ENCODE data around the gene FNIP2. TPM values are rescaled to one million over a fixed set of nuclear protein-coding genes. Genes with fewer than 3 reads are reported as not detected.
"Not testable (repeated sequence)": the region's sequence is repeated elsewhere in the genome, so short reads cannot be mapped to it uniquely, and the experiment has no call there.

Gene FNIP2
- total RNA-seq, 1 donor = 30.9 TPM

DNA sequence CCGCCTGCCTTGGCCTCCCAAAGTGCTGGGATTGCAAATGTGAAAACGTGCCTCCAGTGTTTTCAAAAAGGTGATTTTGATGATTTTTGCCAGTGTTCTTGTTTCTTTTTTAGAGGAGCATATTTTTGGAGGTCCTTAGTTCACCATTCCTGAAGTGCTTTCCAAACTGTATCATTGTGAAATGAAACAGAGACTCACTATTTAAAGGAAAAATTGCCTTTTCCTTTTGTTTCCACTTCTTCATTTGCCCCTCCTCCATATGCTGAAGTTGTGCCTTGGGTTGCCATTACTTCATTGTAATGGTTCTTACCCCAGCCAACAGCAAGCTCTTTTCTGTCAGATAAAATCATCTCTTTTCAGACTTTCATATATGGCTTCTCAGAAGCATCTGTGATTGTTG, 164.4 kb downstream of the FNIP2 start:
- Histone ChIP-seq H3K9me3 (ENCODE audit: low read depth, low read length) (no peaks in the 10 kb centered on the region), H3K27me3 (ENCODE audit: insufficient read depth, low read length) (no peaks in the 10 kb centered on the region)

DNA sequence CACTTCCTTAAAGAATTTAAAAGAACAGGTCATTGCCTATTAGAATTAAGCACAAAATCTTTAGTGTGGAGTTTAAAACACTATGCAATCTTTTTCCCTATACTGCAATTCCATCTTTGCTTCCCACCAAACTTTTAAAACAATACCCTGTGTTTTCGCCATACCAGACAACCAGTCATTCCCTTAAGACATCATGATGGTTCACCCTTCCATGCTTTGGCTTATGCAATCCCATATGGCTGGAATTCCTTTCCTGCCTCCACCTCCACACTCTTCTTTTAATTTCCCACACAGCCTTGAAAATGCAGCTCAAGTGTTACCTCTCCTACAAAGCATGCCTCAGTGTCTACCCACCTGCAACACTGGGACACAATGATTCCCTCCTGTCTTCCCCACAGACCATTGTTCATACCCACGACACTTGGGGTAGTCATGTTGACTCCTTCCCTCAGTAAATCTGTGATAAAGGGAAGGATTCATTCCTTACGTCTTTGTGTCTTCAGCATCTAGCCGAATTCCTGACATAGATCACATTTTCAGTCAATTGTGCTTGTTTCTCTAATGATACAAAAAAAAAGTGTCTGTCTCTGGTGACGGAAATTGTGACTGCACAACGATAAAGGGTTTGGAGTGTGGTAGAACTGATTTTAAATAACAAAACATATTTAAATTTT, 166.3 kb downstream of the FNIP2 start:
- Histone ChIP-seq H3K9me3 (ENCODE audit: low read depth, low read length) (no peaks in the 10 kb centered on the region), H3K27me3 (ENCODE audit: insufficient read depth, low read length) (no peaks in the 10 kb centered on the region), H3K4me3 (ENCODE audit: low read length) (no peak overlapping the region), H3K4me1 (ENCODE audit: insufficient read depth, low read length) (peaks cover 38% of the 10 kb centered on the region)

More for the DNA sequence above, 164.4 kb downstream of the FNIP2 start:
- Histone ChIP-seq H3K4me3 (ENCODE audit: low read length) (no peak overlapping the region), H3K4me1 (ENCODE audit: insufficient read depth, low read length) (peaks cover 35% of the 10 kb centered on the region)

DNA sequence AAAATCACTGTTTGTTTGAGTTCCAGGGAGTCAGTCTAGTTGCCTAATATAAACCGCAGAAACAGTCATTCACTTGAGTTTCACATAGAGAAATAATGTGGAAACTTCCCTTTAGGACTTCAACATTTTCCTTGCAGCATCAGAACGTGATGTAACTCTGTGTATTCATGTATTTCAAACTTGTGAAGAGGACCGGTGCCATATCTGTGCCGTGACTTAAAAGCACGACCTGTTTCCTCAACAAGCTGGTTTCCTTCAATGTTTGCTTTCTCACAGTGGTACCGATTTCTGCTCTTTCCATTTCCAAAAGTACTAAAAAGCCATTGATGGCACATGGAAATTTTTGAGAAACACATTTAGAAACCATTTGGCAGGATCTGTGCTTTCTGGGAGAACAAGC, 167.4 kb downstream of the FNIP2 start:
- Histone ChIP-seq H3K4me3 (ENCODE audit: low read length) (no peak overlapping the region), H3K9me3 (ENCODE audit: low read depth, low read length) (no peaks in the 10 kb centered on the region), H3K4me1 (ENCODE audit: insufficient read depth, low read length) (peaks cover 35% of the 10 kb centered on the region), H3K27me3 (ENCODE audit: insufficient read depth, low read length) (no peaks in the 10 kb centered on the region)

DNA sequence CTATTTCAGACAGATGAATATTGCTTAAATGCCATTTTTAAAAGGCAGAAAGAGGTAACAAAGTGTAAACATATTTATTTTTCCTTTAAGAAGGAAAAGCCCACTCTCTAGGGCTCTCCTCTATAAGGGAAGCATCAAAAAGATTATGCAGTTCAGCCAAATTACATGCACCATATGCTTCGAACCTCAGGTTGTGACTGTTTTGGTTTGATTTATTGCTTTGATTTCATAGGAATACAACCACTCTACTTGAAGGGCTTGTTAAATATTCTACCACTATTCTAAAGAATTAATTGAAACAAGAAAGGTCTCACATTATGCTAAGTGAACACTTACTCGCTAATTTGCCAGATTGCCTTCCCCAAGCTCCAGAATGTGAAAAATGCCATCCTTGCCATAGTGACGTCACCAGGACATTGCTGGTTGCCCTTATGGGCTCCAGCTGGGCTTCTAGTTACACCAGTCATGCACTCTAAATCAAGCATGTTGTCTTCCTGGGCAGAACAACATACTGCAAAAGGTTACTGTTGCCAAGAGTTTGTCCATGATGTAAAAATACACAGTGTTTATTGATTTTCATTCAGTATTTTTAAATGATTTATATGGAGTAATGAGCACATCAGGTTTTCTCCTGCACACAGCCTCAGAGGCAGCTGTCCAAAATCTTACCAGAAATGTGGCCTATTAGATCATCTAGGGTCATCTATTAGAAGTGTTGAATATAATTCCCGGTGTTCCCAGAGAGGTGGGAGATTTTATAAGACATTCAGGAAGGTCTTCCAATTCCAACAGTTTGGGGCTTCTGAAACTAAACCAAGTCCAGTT, 169.6 kb downstream of the FNIP2 start:
- no peaks in the 10 kb centered on the region for H3K27me3 ChIP-seq (ENCODE audit: insufficient read depth, low read length)
- peaks cover 32% of the 10 kb centered on the region for H3K4me1 ChIP-seq (ENCODE audit: insufficient read depth, low read length)
- no peak overlapping the region for H3K4me3 ChIP-seq (ENCODE audit: low read length)
- no peaks in the 10 kb centered on the region for H3K9me3 ChIP-seq (ENCODE audit: low read depth, low read length)

DNA sequence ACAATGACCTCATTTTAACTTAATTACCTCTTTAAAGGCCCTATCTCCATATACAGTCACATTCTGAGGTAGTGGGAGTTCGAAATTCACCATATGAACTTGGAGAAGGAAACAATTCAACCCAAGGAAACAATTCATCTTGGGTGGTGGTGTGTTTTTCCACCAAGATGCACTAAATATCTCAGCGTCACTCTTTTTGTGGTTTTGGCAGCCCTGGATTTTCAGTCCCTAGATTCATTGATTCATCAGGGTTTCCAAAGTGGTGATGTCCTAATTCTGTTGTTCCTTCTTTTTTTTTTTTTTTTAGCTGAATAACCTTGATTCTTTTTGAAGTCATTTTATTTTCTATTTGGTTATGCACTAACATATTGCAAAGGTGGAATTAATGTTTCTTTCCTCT, 171.4 kb downstream of the FNIP2 start:
- Histone ChIP-seq H3K27me3 (ENCODE audit: insufficient read depth, low read length) (no peaks in the 10 kb centered on the region), H3K4me3 (ENCODE audit: low read length) (no peak overlapping the region), H3K9me3 (ENCODE audit: low read depth, low read length) (no peaks in the 10 kb centered on the region), H3K4me1 (ENCODE audit: insufficient read depth, low read length) (peaks cover 22% of the 10 kb centered on the region)

DNA sequence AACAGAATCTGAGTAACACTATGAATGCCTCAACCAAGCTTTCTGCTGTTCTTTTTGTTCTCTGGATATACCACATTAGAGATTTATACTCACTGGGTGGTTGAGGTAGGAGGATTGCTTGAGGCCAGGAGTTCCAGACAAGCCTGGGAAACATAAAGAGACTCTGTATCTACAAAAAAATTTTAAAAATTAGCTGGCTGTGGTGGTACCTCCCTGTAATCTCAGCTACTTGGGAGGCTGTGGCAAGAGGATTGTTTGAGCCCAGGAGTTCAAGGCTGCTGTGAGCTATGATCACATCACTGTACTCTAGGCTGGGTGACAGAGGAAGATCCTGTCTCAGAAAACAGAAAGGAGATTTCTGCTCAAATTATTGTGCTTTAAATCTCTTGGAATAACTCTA, 172.5 kb downstream of the FNIP2 start:
- Histone ChIP-seq H3K4me3 (ENCODE audit: low read length) (no peak overlapping the region), H3K27me3 (ENCODE audit: insufficient read depth, low read length) (no peaks in the 10 kb centered on the region), H3K4me1 (ENCODE audit: insufficient read depth, low read length) (peaks cover 15% of the 10 kb centered on the region), H3K9me3 (ENCODE audit: low read depth, low read length) (no peaks in the 10 kb centered on the region)

DNA sequence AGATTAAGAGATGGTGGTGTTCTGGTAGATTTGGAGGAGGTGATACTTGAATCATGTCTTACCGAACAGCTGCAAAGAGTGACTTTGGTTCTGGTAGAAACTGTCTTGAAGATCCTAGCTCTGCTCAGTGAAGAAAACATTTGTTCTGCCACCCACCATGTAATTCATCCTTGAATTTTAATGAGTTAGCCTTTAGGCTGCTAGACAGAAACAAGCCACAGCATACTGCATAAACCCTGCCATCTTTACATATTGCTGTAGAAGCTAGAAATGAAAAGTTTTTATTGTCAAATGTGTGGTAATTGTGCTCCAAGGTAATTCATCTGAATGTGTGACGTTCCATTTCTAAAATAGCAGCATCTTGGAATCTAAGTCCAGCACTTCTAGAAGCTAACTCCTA, 173.1 kb downstream of the FNIP2 start:
- Histone ChIP-seq H3K27me3 (ENCODE audit: insufficient read depth, low read length) (no peaks in the 10 kb centered on the region), H3K9me3 (ENCODE audit: low read depth, low read length) (no peaks in the 10 kb centered on the region), H3K4me3 (ENCODE audit: low read length) (no peak overlapping the region), H3K4me1 (ENCODE audit: insufficient read depth, low read length) (peaks cover 10% of the 10 kb centered on the region)

DNA sequence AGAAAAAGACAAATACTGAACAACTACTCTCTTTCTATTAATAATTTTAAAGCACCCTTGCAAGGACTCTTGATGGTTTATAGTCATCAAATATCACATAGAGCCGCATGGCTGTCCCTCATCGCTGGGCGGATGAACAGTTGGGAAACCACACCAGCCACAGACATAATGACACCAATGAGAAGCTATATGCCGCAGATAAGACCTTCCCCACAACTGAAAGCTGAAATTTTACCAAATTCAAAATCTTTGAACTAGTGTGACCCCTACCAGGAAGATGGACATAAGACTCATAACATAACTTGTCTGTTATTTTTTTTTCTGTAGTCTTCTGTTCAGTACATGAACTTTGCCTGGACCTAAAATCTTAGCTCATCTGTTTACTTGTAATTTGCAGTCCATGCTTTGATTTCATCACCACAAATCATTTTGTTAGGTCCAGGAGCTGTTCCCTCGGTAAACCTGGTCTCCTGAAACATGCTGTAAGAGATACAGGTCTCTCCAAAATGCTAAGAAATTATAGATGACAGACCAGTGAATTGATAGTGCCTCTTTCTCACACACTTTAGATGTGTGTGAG, 176.8 kb downstream of the FNIP2 start:
- Histone ChIP-seq H3K27me3 (ENCODE audit: insufficient read depth, low read length) (no peaks in the 10 kb centered on the region), H3K9me3 (ENCODE audit: low read depth, low read length) (no peaks in the 10 kb centered on the region), H3K4me3 (ENCODE audit: low read length) (no peak overlapping the region), H3K4me1 (ENCODE audit: insufficient read depth, low read length) (no peaks in the 10 kb centered on the region)

DNA sequence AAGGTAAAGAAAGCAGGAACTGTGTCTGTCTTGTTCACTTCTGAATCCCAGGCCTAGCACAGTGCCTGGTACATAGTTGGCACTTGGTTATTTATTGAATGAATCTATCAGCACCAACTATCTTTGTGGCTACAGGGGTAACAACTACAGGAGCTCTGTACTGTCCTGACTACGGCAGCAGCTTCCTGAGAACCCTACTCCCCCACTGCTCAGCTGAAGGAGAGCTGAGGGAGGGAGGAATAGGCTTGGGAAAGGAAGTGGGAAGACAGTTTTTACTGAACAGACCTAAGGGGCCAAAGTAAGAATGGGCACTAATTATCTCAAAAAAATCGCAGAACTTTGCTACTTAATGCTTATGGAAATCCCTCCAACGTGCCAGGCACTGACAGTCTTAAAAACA, 178.0 kb downstream of the FNIP2 start:
- Histone ChIP-seq H3K4me1 (ENCODE audit: insufficient read depth, low read length) (no peaks in the 10 kb centered on the region), H3K27me3 (ENCODE audit: insufficient read depth, low read length) (no peaks in the 10 kb centered on the region), H3K4me3 (ENCODE audit: low read length) (no peak overlapping the region), H3K9me3 (ENCODE audit: low read depth, low read length) (peaks cover 5% of the 10 kb centered on the region)

DNA sequence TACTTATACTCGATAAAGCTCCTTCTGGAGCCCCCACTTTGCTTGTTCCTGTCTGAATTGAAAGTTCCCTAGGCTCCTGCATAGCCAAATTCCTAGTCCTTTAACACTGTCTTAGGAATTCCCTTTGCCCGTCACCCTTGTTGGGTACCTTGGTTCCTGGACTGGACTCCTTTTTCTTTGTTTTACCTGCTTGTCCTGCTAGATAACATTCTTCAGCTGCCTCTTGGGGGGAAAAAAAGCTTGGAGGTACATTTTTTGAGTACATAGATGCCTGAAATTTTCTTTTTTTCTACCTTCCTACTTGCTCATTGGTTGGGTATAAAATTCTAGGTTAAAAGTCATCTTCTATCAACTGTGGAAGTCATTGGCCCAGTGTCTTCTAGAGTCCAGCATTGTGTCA, 179.2 kb downstream of the FNIP2 start:
- Histone ChIP-seq H3K27me3 (ENCODE audit: insufficient read depth, low read length) (no peaks in the 10 kb centered on the region), H3K4me1 (ENCODE audit: insufficient read depth, low read length) (no peaks in the 10 kb centered on the region), H3K9me3 (ENCODE audit: low read depth, low read length) (peaks cover 13% of the 10 kb centered on the region), H3K4me3 (ENCODE audit: low read length) (no peak overlapping the region)

DNA sequence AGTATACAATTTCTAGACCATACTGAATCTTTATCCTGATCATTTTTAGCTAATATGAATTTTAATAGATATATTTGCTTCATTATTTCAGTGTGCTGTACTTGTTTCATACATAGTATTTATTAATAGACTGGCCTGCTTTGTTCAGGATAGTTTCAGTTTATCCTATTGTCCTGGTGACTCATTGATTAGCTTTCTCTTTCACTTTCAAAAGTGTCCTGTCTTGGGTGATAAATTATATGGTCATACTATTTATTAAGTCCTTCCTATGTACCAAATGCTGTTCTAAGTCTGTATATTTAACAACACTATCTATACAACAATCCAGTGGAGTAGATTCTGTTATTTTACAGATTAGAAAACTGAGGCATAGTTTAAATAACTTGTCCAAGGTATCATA, 180.3 kb downstream of the FNIP2 start:
- H3K27me3 ChIP-seq (ENCODE audit: insufficient read depth, low read length) = no peaks in the 10 kb centered on the region
- H3K4me3 ChIP-seq (ENCODE audit: low read length) = no peak overlapping the region
- H3K9me3 ChIP-seq (ENCODE audit: low read depth, low read length) = peaks cover 13% of the 10 kb centered on the region
- H3K4me1 ChIP-seq (ENCODE audit: insufficient read depth, low read length) = no peaks in the 10 kb centered on the region

DNA sequence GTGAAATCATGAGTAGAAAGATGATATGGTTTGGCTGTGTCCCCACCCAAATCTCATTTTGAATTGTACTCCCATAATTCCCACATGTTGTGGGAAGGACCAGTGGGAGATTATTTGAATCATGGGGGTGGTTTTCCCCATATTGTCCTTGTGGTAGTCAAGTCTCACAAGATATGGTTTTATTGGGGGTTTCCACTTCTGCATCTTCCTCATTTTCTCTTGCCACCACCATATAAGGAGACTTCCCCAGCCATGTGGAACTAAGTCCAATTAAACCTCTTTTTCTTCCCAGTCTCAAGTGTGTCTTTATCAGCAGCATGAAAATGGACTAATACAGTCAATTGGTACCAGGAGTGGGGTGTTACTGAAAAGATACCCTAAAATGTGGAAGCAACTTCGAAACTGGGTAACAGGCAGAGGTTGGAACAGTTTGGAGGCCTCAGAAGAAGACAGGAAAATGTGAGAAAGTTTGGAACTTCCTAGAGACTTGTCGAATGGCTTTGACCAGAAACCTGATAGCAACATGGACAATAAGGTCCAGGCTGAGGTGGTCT, 183.5 kb downstream of the FNIP2 start:
- peaks cover 13% of the 10 kb centered on the region for H3K9me3 ChIP-seq (ENCODE audit: low read depth, low read length)
- H3K27me3 ChIP-seq (ENCODE audit: insufficient read depth, low read length); H3K4me3 ChIP-seq (ENCODE audit: low read length); H3K4me1 ChIP-seq (ENCODE audit: insufficient read depth, low read length): not testable (repeated sequence)

DNA sequence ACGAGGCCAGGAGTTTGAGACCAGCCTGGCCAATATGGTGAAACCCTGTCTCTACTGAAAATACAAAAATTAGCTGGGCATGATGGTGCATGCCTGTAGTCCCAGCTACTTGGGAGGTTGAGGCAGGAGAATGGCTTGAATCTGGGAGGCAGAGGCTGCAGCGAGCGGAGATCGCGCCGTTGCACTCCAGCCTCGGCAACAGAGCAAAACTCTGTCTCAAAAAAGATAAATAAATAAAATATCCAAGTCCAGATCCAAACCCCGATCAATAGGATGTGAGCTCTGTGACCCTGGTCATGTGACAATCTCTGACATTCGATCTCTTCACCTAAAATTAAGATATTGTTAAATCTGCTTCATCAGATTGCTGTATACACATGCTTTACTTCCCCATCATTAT, 187.5 kb downstream of the FNIP2 start:
- H3K4me1 ChIP-seq (ENCODE audit: insufficient read depth, low read length); H3K4me3 ChIP-seq (ENCODE audit: low read length); H3K27me3 ChIP-seq (ENCODE audit: insufficient read depth, low read length): not testable (repeated sequence)
- peaks cover 13% of the 10 kb centered on the region for H3K9me3 ChIP-seq (ENCODE audit: low read depth, low read length)

DNA sequence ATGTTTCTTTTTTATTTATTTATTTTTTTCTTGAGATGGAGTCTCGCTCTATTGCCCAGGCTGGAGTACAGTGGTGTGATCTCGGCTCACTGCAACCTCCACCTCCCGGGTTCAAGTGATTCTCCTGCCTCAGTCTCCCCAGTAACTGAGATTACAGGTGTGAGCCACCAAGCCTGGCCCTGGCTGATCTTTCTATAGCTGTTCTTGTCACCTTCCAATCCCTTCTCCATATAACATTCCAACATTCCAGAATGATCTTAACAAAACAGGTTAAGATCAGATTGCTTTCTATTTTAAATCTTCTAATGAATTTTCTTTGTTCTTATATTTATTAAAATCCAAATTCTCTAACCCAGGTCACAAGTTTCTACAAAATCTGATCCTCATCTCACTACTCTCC, 188.1 kb downstream of the FNIP2 start:
- H3K4me3 ChIP-seq (ENCODE audit: low read length); H3K9me3 ChIP-seq (ENCODE audit: low read depth, low read length); H3K27me3 ChIP-seq (ENCODE audit: insufficient read depth, low read length); H3K4me1 ChIP-seq (ENCODE audit: insufficient read depth, low read length): not testable (repeated sequence)
